Thoracic aorta (tissue), 2 donors: ENCODE measurements around the gene LRP1-AS. TPM values are rescaled to one million over a fixed set of nuclear protein-coding genes. Genes with fewer than 3 reads are reported as not detected.
A peak's percentile ranks its signal among the peaks of the same experiment; 100 is the strongest.

Source experiments
- ATAC-seq: fragments of 150-250 bp; one replicate; pipeline ENCODE4 v1.8.0; 2017; ENCODE audit warnings: low read depth; ENCODE audit not compliant: insufficient number of reproducible peaks, low FRiP score
- DNase-seq: peaks from one replicate; pipeline ENCODE4 v3.0.0-alpha.2; 2020; ENCODE audit warnings: low spot score
- H3K27ac ChIP-seq, 2 donors: fragments of 200-600 bp; sonication (generic); 1 replicate in 1 of 2; 2 replicates in 1 of 2; pipeline ENCODE4 v1.5.1; 2016; ENCODE audit warnings: mild to moderate bottlenecking in 2 of 2, moderate library complexity in 2 of 2
- H3K27me3 ChIP-seq: fragments of 200-600 bp; sonication (generic); replicated peaks from 2 replicates; pipeline ENCODE4 v1.6.0; 2016; ENCODE audit warnings: mild to moderate bottlenecking; ENCODE audit not compliant: insufficient read depth
- H3K36me3 ChIP-seq: fragments of 200-600 bp; sonication (generic); one replicate; pipeline ENCODE4 v1.5.1; 2016
- H3K4me1 ChIP-seq, 2 donors: fragments of 200-600 bp; sonication (generic); 1 replicate in 1 of 2; 2 replicates in 1 of 2; pipeline versions ENCODE4 v1.5.1 to v1.6.0; 2016; ENCODE audit warnings: low read depth in 2 of 2, mild to moderate bottlenecking in 1 of 2; ENCODE audit not compliant: control insufficient read depth in 1 of 2
- H3K4me3 ChIP-seq: fragments of 200-600 bp; sonication (generic); 2 replicates; pipeline ENCODE4 v1.5.1; 2016; ENCODE audit warnings: mild to moderate bottlenecking
- H3K9me3 ChIP-seq: fragments of 200-600 bp; sonication (generic); 2 replicates; pipeline ENCODE4 v1.5.1; 2016
- CTCF ChIP-seq: fragments of 200-600 bp; sonication (generic); IDR thresholded peaks from one replicate; pipeline ENCODE4 v1.5.1; 2019; ENCODE audit warnings: antibody characterized with exemption
- total RNA-seq, 2 donors: library from RNA; depleted of rRNA; stranded (reverse); fragments of >200 nt; gene quantifications; one replicate each; pipeline versions ENCODE4 v1.1.0 to v1.2.3, GENCODE V29; 2016

Gene LRP1-AS
- total RNA-seq, 2 donors from 2014 or later = not detected

- Histone ChIP-seq H3K9me3 (no peaks in the 10 kb centered on the region), H3K4me1 (peaks cover 27 to 39% of the 10 kb centered on the region in 2 donors), H3K36me3 (peaks cover 83% of the 10 kb centered on the region), H3K27me3 (no peaks in the 10 kb centered on the region), H3K27ac (peak overlapping the region; percentile 6 to 44), H3K4me3 (no peak overlapping the region)
- TF ChIP-seq CTCF = no peak
- DNase-seq (no peak), ATAC-seq (no peak)
Measured at GRCh38 chr12:57157588-57158173, 10.3 kb upstream of the LRP1-AS start.

GRCh38 chr12:57156701-57157403 lies 9.4 kb upstream of the LRP1-AS start:
- H3K36me3 ChIP-seq = peaks cover 74% of the 10 kb centered on the region
- TF ChIP-seq CTCF = no peak
- peaks cover 35 to 47% of the 10 kb centered on the region in 2 donors for H3K4me1 ChIP-seq

GRCh38 chr12:57154804-57155434 lies 7.5 kb upstream of the LRP1-AS start:
- no peaks in the 10 kb centered on the region for H3K27me3 ChIP-seq
- no peak for TF ChIP-seq CTCF
- peaks cover 54 to 66% of the 10 kb centered on the region in 2 donors for H3K4me1 ChIP-seq
- DNase-seq = no peak
- no peaks in the 10 kb centered on the region for H3K9me3 ChIP-seq
- peak overlapping the region; percentile 96 to 97 for H3K27ac ChIP-seq
- no peak overlapping the region for H3K4me3 ChIP-seq
- peaks cover 55% of the 10 kb centered on the region for H3K36me3 ChIP-seq
- ATAC-seq = no peak

More at GRCh38 chr12:57156701-57157403, 9.4 kb upstream of the LRP1-AS start:
- peak overlapping the region in 1 of 2 donors; percentile 9 for H3K27ac ChIP-seq
- no peaks in the 10 kb centered on the region for H3K27me3 ChIP-seq
- no peak for DNase-seq
- ATAC-seq = no peak
- no peak overlapping the region for H3K4me3 ChIP-seq
- no peaks in the 10 kb centered on the region for H3K9me3 ChIP-seq

GRCh38 chr12:57154076-57154475 lies 6.7 kb upstream of the LRP1-AS start:
- H3K9me3 ChIP-seq = no peaks in the 10 kb centered on the region
- no peak for DNase-seq
- no peak for ATAC-seq
- H3K27me3 ChIP-seq = no peaks in the 10 kb centered on the region
- H3K27ac ChIP-seq = peak overlapping the region; percentile 96 to 97
- H3K4me1 ChIP-seq = peaks cover 59 to 67% of the 10 kb centered on the region in 2 donors
- peaks cover 47% of the 10 kb centered on the region for H3K36me3 ChIP-seq
- no peak for TF ChIP-seq CTCF
- no peak overlapping the region for H3K4me3 ChIP-seq

- no peak for ATAC-seq
- no peak for DNase-seq
- Histone ChIP-seq H3K36me3 (peaks cover 43% of the 10 kb centered on the region), H3K27ac (peak overlapping the region; percentile 96 to 97), H3K4me3 (no peak overlapping the region), H3K27me3 (no peaks in the 10 kb centered on the region), H3K9me3 (no peaks in the 10 kb centered on the region), H3K4me1 (peaks cover 63 to 67% of the 10 kb centered on the region in 2 donors)
- no peak for TF ChIP-seq CTCF
Measured at GRCh38 chr12:57153415-57153997, 6.1 kb upstream of the LRP1-AS start.
